Measurements from ENCODE around the gene HRAS.

GRCh38 chr11:488579-488978 is 46.8 kb downstream of the HRAS start:
- TF ChIP-seq CTCF (IDR thresholded peaks at IDR 0.05) (no peak), POLR2AphosphoS5 (IDR thresholded peaks at IDR 0.05; ENCODE audit: low read depth, low read length) (no peak), REST (IDR thresholded peaks at IDR 0.05; ENCODE audit: insufficient read depth in 1 of 2, low read depth in 2 of 2, low read length in 1 of 2) (no peak), TCF7L2 (IDR thresholded peaks at IDR 0.05; ENCODE audit: low read depth, low read length) (no peak)

Measured in Panc1 (cell line).